Endothelial cell of umbilical vein (primary cell): ENCODE data around the gene RHOBTB1. TPM values are rescaled to one million over a fixed set of nuclear protein-coding genes. Genes with fewer than 3 reads are reported as not detected.

Source experiments
- BruUV-seq: library from RNA; stranded (reverse); fragments of 400-500 nt; replicated peaks from 2 replicates; lab custom pipeline; 2021; lab: Mats Ljungman, UMichigan
- CTCF ChIA-PET: fragments of 300-600, 350-600 bp; sonication (Branson Sonifier 250); formaldehyde crosslinking; loops from one replicate; lab custom pipeline; 2021; ENCODE audit warnings: antibody characterized with exemption, inconsistent platforms; lab: Charles Lee
- POLR2A ChIA-PET: fragments of 300-600, 350-600 bp; sonication (Branson Sonifier 250); formaldehyde crosslinking; loops from one replicate; lab custom pipeline; 2021; ENCODE audit warnings: antibody characterized with exemption, inconsistent platforms; lab: Charles Lee
- DNase-seq: peaks from one replicate; pipeline ENCODE4 v3.0.0-alpha.2; 2011; ENCODE audit warnings: low read depth, low spot score
- FAIRE-seq: peaks from 2 replicates; lab custom pipeline; 2011; peaks lifted over from hg19 to GRCh38; lab: Jason Lieb, UNC
- H2AFZ ChIP-seq: 2 replicates; pipeline ENCODE4 v1.6.0; 2012; ENCODE audit warnings: low read depth, low read length, control low read depth, inconsistent platforms
- H3K27ac ChIP-seq: 2 replicates; pipeline ENCODE4 v1.5.1; 2011; ENCODE audit warnings: low read depth, mild to moderate bottlenecking, control low read depth, low read length, moderate library complexity; ENCODE audit not compliant: insufficient read depth
- H3K27me3 ChIP-seq, 2 experiments: 2 replicates each; pipeline versions ENCODE4 v1.6.0 to v1.6.1; 2011; ENCODE audit warnings: low read length in 2 of 2, mixed read lengths in 1 of 2; ENCODE audit not compliant: control insufficient read depth in 2 of 2, insufficient read depth in 2 of 2
- H3K36me3 ChIP-seq, 2 experiments: 2 replicates in 1 of 2; 3 replicates in 1 of 2; pipeline ENCODE4 v1.5.1; 2011; ENCODE audit warnings: low read length in 2 of 2, mild to moderate bottlenecking in 1 of 2, moderate library complexity in 1 of 2; ENCODE audit not compliant: control insufficient read depth in 2 of 2, insufficient read depth in 2 of 2; ENCODE audit errors: extremely low read depth in 1 of 2
- H3K4me1 ChIP-seq: 3 replicates; pipeline ENCODE4 v1.5.1; 2011; ENCODE audit warnings: mild to moderate bottlenecking, low read length; ENCODE audit not compliant: control insufficient read depth, insufficient read depth; ENCODE audit errors: extremely low read depth
- H3K4me2 ChIP-seq: 2 replicates; pipeline ENCODE4 v1.6.1; 2011; ENCODE audit warnings: low read length, control low read depth, mixed read lengths; ENCODE audit not compliant: insufficient read depth
- H3K4me3 ChIP-seq, 3 experiments: fragments of 200-600 bp in 1 of 3; sonication (generic), shearing (Covaris generic) in 1 of 3; replicated peaks in 1 of 3; 2 replicates each; pipeline ENCODE4 v1.5.1; 2011 to 2016; ENCODE audit warnings: control low read depth in 3 of 3, low read length in 3 of 3, mild to moderate bottlenecking in 2 of 3, inconsistent platforms in 1 of 3, low read depth in 1 of 3, moderate library complexity in 1 of 3; ENCODE audit not compliant: insufficient read depth in 1 of 3
- H3K79me2 ChIP-seq: 2 replicates; pipeline ENCODE4 v1.6.0; 2012; ENCODE audit warnings: low read length, inconsistent platforms; ENCODE audit not compliant: control insufficient read depth, insufficient read depth
- H3K9ac ChIP-seq: replicated peaks from 2 replicates; pipeline ENCODE3; 2011; ENCODE audit warnings: low read length, control low read depth; ENCODE audit not compliant: insufficient read depth; ENCODE audit errors: extremely low read depth
- H3K9me1 ChIP-seq: replicated peaks from 3 replicates; pipeline ENCODE4 v1.6.0; 2011; ENCODE audit warnings: mild to moderate bottlenecking, low read length; ENCODE audit not compliant: control insufficient read depth, insufficient read depth; ENCODE audit errors: extremely low read depth
- H3K9me3 ChIP-seq: replicated peaks from 2 replicates; pipeline ENCODE4 v1.5.1; 2012; ENCODE audit warnings: low read length, inconsistent platforms; ENCODE audit not compliant: control insufficient read depth, insufficient read depth
- H4K20me1 ChIP-seq: replicated peaks from 2 replicates; pipeline ENCODE3; 2011; ENCODE audit warnings: mild to moderate bottlenecking, low read length; ENCODE audit not compliant: control insufficient read depth, insufficient read depth; ENCODE audit errors: extremely low read depth
- EZH2 ChIP-seq: IDR thresholded peaks from 2 replicates; pipeline ENCODE4 v1.6.1; 2012; ENCODE audit warnings: borderline replicate concordance, low read depth, mild to moderate bottlenecking, moderate library complexity, low read length, inconsistent platforms; ENCODE audit not compliant: severe bottlenecking
- FOS ChIP-seq: IDR thresholded peaks from 2 replicates; pipeline ENCODE4 v1.6.1; 2011; ENCODE audit warnings: mild to moderate bottlenecking, low read length, moderate library complexity, borderline replicate concordance; ENCODE audit not compliant: insufficient read depth
- GATA2 ChIP-seq: IDR thresholded peaks from 2 replicates; pipeline ENCODE4 v1.7.0; 2011; ENCODE audit warnings: low read depth, mild to moderate bottlenecking, moderate library complexity, mixed read lengths, low read length; ENCODE audit not compliant: insufficient read length, insufficient read depth
- JUN ChIP-seq: IDR thresholded peaks from 2 replicates; pipeline ENCODE4 v1.6.1; 2011; ENCODE audit warnings: borderline replicate concordance, low read depth; ENCODE audit not compliant: insufficient read length, insufficient read depth
- MYC ChIP-seq: IDR thresholded peaks from one replicate; pipeline ENCODE4 v1.6.1; 2011; ENCODE audit warnings: mild to moderate bottlenecking, low read depth, low read length
- POLR2A ChIP-seq: IDR thresholded peaks from 2 replicates; pipeline ENCODE4 v1.6.1; 2012; ENCODE audit warnings: low read depth, mild to moderate bottlenecking, control low read depth, low read length
- POLR2AphosphoS5 ChIP-seq: IDR thresholded peaks from 2 replicates; pipeline ENCODE4 v1.6.1; 2012; ENCODE audit warnings: low read depth, mild to moderate bottlenecking, control low read depth, low read length, moderate library complexity; ENCODE audit not compliant: insufficient read depth
- dilution Hi-C: fragments of 300-500 bp; cut with MboI; formaldehyde crosslinking; loops from one replicate; pipeline ENCODE4 v1.15.0; 2019; ENCODE audit warnings: low sequenced_read_pairs; ENCODE audit not compliant: extremely low pct_ligation_motif_present
- intact Hi-C: fragments of 100-400 bp; cut with micrococcal nuclease; formaldehyde crosslinking; loops from one replicate; pipeline ENCODE4 v1.10.0; 2022
- polyA plus RNA-seq, 4 experiments: library from polyadenylated mRNA; depleted of rRNA in 3 of 4; stranded (reverse) in 3 of 4; unstranded in 1 of 4; fragments of >200 nt; gene quantifications; 2 replicates each; pipeline versions ENCODE4 v1.2.1 to v1.2.3, GENCODE V29; 2011 to 2012; ENCODE audit warnings: missing spikeins in 1 of 4
- total RNA-seq: library from RNA; stranded (reverse); gene quantifications from 2 replicates; pipeline ENCODE4 v1.2.3, GENCODE V29; 2021
- TF ChIP-seq, protein P1 (sequence below): IDR thresholded peaks from 2 replicates; pipeline ENCODE4 v1.6.1; 2011; ENCODE audit not compliant: insufficient read depth, insufficient read length
- TF ChIP-seq, protein P2 (sequence below), 2 donors: IDR thresholded peaks; 1 replicate in 1 of 2; 2 replicates in 1 of 2; pipeline ENCODE4 v1.5.1; 2011; ENCODE audit warnings: low read length in 2 of 2, mild to moderate bottlenecking in 2 of 2, moderate library complexity in 2 of 2, control low read depth in 1 of 2, inconsistent platforms in 1 of 2, low read depth in 1 of 2; ENCODE audit not compliant: insufficient read depth in 1 of 2; ENCODE audit errors: extremely low read depth in 1 of 2

Gene RHOBTB1
- total and polyA plus RNA-seq, 2 donors (not counting 3 experiments of a cell fraction or from before 2014, with no cell fraction given), result 21.2 to 31.0 TPM

- H3K79me2 ChIP-seq, result peaks cover 7% of the 10 kb centered on the region
- peak overlapping the region; percentile 88 for H3K4me2 ChIP-seq
- no peak for DNase-seq
- H3K4me3 ChIP-seq, result peak overlapping the region; percentile 74 to 91 (median 86)
- H3K9me1 ChIP-seq, result no peaks in the 10 kb centered on the region
- peaks cover 0 to 8% of the 10 kb centered on the region in 2 experiments for H3K36me3 ChIP-seq
- no peaks in the 10 kb centered on the region for H4K20me1 ChIP-seq
- no peak for FAIRE-seq
- H3K4me1 ChIP-seq, result peaks cover 22% of the 10 kb centered on the region
- H2AFZ ChIP-seq, result peak overlapping the region; percentile 90
- H3K9ac ChIP-seq, result peak overlapping the region; percentile 98
- BruUV-seq, result no TSS peak
- peak overlapping the region; percentile 98 for H3K27ac ChIP-seq
- no peak for TF ChIP-seq EZH2
- TF ChIP-seq FOS, result no peak
- no peak for TF ChIP-seq JUN
- TF ChIP-seq, protein P1, sequence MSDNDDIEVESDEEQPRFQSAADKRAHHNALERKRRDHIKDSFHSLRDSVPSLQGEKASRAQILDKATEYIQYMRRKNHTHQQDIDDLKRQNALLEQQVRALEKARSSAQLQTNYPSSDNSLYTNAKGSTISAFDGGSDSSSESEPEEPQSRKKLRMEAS, result no peak
- TF ChIP-seq MYC, result no peak
- TF ChIP-seq, protein P2, sequence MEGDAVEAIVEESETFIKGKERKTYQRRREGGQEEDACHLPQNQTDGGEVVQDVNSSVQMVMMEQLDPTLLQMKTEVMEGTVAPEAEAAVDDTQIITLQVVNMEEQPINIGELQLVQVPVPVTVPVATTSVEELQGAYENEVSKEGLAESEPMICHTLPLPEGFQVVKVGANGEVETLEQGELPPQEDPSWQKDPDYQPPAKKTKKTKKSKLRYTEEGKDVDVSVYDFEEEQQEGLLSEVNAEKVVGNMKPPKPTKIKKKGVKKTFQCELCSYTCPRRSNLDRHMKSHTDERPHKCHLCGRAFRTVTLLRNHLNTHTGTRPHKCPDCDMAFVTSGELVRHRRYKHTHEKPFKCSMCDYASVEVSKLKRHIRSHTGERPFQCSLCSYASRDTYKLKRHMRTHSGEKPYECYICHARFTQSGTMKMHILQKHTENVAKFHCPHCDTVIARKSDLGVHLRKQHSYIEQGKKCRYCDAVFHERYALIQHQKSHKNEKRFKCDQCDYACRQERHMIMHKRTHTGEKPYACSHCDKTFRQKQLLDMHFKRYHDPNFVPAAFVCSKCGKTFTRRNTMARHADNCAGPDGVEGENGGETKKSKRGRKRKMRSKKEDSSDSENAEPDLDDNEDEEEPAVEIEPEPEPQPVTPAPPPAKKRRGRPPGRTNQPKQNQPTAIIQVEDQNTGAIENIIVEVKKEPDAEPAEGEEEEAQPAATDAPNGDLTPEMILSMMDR (IDR thresholded peaks at IDR 0.05; ENCODE audit: extremely low read depth in 1 of 2, insufficient read depth in 1 of 2, low read depth in 1 of 2, low read length in 2 of 2), result no peak
- TF ChIP-seq GATA2, result no peak
- TF ChIP-seq POLR2A, result no peak
- TF ChIP-seq POLR2AphosphoS5, result no peak
- H3K27me3 ChIP-seq, result no peaks in the 10 kb centered on the region
- ChIA-PET CTCF (interaction anchor here (0.8 to 2.9 kb wide), 9 partner anchors 9 to 199 kb away, joined by 3 to 16 read pairs (median 6); no protein-coding TSS in a partner anchor), POLR2A (no interaction called here)
- intact Hi-C loops (loop anchor here (5.0 kb wide), 3 partner anchors 60 to 1875 kb away; partner anchors contain the start of gene EGR2), dilution Hi-C loops (no loop called here)
- no peaks in the 10 kb centered on the region for H3K9me3 ChIP-seq
Observed at GRCh38 chr10:60942134-60942787, 1.7 kb downstream of the RHOBTB1 start.
